Activated CD8-positive, alpha-beta memory T cell treated with anti-CD3 and anti-CD28 coated beads, Interleukin-2, amount 50 U/mL, for 24 hours (primary cell): ENCODE results near the gene CCR1.

Experiments used
- DNase-seq: peaks from one replicate; pipeline ENCODE4 v3.0.0-alpha.2; 2020; ENCODE audit errors: extremely low read depth

CCR1 gene

DNA sequence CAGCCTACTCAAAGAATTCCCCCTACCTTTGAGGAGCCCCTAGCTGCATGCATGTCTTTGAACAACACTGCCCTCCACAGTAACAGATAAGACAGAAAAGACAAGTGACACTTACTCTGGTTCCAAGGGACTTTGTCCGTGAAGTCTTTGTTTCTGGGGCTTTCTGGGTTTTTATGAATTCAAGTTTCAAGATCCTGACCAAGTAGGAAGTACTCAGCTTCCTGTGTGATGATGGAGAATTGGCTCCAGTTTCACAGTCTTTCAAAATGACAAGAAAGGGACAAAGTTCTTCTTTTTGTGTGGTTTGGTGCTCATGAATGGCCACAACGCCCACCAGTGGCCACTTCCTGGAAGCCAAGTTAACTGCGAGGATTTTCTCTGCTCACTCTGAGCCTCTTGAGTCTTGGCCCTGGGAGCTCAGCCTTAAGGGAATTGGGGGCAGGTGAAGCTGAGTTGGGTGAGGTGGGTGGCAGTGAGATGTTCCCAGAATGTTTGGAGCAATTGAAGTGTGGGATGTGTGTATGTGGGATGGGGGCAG lies at the start of gene CCR1:
Gene CCR1, minus strand, starts transcription at position 147 of the 538 bp plus-strand sequence. CDS start 4,000 bp downstream, outside the sequence.
- DNase-seq, result peak; percentile 18

DNA sequence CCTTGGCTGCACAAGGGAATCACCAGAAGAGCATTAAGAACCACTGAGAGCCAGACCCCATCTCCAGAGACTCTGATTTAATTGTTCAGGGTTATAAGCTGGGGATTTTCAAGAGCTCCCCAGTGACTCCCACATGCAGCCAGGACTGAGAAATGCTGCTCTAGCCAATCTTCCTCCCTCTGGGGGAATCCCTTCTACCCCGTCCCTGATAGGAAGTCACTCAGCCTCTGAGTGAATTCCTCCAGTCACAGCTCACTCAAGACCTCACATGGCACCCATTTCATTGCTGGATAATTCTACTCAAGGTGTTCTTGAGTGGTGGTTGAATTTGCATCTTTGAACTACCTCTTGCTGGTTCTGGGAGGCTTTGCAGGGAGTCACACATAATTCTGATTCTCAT lies 44.9 kb upstream of the CCR1 start:
- DNase-seq, result no peak

DNA sequence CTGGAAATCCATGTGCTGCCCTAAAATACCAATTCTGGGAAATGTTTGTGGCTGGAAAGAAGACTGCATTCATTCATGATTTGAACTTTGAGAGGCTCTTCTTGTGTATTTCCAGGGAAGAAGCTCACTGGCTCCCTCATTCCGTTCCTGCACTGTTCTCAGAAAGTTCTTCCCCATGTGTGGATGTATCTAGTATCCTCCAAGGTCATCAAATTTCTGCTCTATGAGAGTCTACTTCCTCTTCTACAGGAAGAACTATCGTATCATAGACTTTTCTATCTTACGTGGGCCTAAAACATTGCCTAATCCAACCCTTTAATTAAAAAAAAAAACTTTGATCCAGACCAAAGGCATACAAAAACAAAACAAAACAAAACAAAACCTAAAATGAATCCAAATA lies 37.0 kb upstream of the CCR1 start:
- no peak for DNase-seq

DNA sequence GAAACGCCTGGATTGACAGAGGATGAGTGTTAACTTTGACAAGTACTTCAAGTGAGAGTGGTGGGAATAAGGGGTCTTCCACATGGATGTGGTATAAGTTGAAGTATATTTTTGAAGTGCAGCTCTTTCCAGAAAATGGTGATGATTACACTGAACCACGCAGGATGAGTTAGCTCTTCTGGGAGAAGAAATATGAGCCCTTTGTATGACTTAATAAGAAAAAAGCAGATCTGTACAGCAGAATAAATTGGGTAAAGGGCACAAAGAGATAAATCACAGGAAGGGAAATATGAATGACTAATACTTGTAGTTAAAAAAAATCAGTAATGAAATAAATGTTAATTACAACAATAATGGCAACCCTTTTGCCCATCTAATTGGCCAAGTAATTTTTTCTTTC lies 35.4 kb upstream of the CCR1 start:
- DNase-seq, result no peak

DNA sequence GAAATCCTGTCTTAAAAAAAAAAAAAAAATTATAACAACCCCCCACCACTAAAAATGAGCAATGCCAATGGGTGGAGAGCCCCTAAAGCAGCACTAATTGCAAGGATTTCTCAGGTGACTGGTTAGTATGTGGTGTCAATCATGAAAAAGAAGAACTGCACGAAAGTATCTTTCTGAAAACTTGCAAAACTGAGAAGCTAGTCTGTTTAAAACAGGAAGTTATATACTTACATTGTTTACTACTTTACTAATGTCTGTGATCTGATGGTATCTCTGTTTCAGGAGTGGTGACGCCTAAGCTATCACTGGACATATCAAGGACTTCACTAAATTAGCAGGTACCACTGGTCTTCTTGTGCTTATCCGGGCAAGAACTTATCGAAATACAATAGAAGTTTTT lies 34.0 kb upstream of the CCR1 start, which contains the start of gene CCR3:
Gene CCR3, plus strand, starts transcription at position 341 of the 400 bp plus-strand sequence. CDS start 22,699 bp downstream, outside the sequence.
- no peak for DNase-seq

DNA sequence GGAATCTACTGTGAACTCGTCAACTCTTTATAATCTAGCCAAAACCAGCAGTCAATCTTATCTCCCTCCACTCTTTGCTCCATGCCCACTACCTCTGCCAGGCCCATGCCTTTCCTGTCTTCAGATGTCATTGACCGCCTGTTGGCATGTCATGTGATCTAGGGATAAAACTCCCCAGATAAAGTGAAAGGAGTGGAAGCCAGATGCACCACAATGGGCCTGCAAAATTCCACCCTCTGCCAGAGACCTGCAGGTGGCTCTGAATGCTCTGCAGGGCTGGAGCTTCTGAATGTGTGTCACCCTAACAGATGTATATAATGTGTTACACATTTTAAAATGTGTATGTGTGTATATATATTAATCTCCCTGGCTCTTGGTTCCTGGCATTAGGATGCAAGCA lies 31.8 kb upstream of the CCR1 start:
- DNase-seq, result no peak

DNA sequence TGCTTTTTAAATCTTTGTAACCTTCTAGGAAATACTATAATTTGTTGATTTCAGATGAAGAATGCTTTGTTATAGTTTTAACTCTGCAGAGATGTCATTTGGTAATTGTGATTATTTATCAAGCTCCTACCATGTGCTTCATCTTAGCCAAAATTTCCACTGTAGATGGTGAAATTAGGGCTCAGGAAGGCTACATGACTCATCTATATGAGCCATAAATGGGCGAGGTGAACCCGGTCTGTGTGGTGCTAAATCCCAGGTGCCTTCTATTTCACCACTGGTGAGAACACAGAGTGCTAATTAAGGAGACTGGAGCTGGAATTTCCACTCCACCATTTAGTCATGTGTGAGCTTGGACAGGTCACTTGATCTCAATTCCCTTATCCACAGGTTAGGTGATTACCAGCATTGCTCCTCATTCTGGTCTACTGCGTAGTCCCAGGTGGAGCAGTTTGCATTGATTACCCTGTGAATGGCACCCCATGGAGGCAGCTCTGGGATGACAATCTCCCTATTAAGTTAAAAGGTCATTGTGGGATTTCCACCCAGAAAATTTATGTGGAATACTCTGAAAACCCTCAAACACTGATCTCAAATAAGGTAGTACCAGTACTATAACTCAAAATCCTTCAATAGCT lies 31.3 kb upstream of the CCR1 start:
- no peak for DNase-seq

DNA sequence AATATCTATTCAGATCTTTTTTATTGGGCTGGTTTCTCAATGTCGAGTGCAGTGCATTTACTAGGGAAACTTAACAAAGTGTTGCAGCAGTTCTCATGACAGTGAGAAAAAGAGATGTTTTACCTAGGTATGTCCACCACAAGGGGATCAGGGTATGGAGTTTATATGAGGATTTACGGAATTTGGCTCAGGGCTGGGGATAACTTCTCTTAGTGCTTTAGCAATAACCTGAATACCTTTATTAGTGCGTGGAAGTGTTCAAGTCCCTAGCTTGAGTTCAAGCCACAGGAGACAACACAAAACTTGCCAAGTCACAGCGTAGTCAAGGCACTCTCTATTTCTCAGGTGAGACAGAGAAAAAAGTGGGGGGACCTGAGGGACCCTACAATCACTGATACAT lies 30.3 kb upstream of the CCR1 start:
- no peak for DNase-seq

DNA sequence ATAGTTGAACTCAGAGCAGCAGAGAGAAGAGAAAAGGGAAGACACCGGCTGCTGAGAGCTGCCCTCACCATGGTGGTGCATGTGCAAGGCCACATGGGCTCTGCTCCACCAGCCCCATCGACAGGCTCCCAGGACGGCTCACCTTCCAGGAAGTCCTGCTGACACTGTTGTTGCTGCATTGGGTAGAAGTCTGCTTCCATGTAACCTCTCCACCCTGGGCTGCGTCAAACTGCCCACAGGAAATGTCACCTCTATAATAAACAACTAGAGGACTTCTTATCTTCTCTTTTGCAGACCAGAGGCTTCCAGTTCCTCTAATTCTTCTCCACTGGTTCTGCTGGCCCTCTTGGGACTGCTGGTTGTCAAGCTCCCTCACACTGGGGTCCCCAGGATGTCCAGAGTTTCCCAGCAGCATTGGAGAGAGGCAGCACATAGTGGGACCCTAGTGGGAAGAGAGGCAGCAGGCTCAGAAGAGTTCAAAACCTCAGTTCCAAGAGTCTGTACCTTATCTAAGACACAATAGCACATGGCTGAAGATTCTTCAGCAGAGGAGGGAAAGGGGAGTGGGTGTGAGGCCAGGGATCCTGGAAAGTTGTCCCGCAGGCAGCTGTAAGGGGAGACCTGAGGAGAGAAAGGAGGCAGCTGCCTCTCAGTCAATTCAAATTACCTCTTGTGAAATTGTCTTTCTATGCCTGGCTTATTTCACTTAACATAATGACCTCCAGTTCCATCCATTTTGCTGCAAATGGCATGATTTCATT lies 28.4 kb upstream of the CCR1 start:
- DNase-seq, result no peak

DNA sequence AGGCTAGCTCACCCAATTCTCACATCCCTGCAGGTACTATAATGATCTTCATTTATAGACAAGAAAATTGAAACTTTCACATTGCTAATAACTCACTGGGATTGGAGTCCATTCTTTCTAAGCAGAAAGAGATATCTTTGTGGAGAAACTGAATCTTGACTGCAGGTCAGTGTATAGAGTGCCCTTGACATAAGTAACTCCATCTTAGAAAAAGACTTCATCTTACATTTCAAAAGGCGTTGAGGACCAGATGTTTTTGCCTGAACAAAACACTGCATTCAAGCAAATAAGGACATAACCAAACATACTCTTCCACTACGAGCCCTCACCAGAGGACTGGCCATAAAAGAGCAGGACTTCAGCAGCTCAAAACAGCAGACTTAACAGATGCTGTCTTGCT lies 27.3 kb upstream of the CCR1 start:
- DNase-seq, result no peak

DNA sequence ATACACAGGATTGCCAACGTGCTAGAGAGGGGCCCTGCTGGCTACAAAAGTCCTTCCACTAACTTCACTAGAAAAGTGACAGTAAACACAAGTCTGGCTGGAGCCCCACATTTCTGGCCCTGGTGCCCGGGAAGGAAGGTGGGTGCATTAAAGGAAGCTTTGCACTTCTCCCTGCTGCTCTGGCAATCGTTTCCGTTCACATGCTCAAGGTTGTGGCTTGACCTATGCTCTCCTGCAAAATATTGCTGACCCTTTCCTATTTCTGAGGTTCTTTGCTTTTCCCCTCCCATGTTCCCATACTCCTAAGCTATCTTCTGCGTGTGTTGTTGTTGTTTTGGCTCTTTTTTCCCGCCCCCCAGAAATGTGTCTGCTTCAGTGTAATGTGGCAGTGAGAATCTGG lies 25.1 kb upstream of the CCR1 start:
- no peak for DNase-seq

DNA sequence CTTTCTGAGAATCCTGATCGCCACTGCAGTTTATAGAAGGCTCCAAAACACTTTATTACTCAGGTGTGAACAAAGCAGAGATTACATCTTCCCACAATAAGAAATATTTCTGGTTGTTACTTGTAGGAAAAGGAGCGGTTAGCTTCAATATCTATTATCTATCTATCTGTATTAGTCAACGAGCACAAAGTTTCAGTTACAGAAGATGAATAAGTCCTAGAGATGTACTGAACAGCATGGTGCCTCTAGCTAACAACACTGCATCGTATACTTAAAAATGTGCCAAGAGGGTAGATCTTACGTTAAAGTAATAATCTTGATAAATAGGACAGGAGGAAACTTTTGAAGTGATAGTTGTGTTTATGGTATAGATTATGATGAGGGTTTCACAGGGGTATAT lies 23.2 kb upstream of the CCR1 start:
- DNase-seq, result no peak

DNA sequence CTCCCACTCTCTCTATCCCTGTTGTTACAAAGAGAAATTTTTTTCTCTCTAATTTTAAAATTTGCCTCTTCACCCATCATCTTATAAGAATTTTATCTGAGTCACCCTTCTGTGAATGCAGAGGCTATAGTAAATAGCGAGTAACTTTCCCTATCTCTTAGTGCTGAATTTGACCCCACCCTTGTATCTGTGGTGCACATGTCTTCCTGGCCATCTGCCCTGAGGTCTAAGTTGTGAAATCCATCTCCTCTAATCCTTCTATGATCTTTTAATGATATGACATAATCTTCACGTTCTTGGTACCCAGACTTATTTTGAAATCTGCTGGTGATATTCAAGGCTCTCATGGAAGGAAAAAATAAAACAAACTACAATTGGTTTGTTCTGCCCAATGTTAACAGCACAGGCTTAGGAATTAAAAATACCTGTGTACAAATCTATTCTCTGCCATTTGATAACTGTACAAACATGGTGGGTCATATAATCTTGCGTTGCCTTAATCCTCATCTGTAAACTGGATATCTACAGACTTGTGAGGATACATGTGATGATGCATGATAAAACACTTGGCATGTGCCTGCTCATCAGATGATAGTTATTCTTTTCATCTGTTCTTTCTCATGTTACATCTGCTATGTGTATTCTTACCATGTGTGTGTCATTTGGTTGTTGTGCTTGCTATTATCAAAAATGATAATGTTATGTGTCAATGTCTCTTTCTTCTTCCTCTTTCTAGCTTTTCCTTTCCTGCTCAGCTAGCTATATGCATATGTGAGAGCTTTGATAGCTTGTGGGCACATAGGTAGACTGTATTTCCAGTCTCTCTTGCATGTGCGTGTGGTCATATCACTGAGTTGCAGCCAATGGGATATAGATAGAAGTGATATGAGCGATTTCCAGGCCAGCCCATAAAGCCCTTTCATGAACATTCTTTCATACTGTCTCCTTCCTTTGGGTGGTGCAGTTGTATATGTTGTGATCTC lies 20.4 kb upstream of the CCR1 start:
- DNase-seq, result no peak

DNA sequence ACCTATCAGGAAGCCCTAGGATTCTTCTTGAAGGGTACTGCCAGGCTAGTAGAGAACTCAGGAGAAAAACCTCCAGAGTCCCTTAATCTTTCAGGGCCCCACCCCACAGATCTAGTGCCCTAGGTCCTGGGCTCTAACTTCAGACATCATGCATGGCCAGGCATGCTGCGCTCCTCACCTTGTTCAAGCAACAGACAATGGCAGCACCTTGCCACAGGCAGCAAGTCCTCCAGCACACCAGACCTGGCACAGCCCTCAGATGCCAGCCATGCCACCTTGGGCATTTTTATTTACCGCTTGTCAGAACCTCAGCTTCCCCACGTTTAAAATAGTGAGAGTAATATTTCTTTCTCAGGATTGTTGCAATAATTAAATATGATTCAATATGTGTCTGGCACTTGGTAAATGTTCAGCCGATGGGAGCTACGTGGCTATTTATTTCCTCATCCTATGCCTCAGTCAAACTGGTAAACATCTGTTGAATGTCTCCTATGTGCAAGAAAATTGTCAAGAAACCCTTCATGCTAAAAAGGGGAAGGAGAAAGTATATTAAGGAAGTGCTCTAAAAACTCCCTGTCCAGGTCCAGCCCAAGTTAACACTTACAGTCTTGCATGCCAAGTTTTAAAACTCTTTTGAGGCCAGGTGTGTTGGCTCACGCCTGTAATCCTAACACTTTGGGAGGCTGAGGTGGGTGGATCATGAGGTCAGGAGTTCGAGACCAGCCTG lies 14.5 kb upstream of the CCR1 start:
- DNase-seq, result no peak

DNA sequence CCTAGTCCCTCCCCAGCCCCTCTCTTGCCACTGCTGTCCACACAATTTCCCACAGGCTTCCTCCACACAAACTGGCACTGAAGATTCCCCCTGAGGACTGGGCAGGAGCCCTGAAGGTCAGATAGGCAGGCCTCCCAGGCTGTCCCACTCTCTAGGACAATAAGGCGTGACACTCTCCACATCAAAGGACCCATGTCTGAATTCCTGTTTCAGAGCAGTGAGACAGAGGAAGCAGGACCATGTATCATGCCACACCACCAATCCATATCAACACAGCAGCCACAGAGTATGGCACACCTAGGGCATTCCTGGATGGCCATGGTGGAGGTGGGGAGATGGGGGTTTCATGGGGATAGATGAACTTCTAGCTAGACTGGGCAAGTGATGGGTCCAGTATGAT lies 13.8 kb upstream of the CCR1 start:
- DNase-seq, result no peak

DNA sequence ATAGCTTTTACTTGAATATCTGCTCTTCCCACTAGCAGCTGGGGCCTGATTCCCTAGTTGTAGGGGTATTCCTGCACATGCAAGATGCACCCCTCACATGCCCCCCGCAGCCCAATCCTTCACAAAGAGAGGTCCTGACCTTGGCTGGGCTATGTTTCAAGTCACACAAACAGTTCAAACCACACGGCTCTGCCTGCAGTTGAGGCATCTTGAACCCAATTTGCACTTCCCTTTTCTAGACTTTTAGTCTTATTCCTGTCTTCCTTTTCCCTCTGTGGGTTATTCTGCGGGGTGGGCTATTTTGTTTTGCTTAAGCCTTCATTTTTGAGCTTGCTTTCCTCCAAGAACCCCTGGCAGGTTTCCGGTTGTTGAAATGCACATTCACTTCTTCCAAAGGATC lies 13.3 kb upstream of the CCR1 start:
- no peak for DNase-seq

DNA sequence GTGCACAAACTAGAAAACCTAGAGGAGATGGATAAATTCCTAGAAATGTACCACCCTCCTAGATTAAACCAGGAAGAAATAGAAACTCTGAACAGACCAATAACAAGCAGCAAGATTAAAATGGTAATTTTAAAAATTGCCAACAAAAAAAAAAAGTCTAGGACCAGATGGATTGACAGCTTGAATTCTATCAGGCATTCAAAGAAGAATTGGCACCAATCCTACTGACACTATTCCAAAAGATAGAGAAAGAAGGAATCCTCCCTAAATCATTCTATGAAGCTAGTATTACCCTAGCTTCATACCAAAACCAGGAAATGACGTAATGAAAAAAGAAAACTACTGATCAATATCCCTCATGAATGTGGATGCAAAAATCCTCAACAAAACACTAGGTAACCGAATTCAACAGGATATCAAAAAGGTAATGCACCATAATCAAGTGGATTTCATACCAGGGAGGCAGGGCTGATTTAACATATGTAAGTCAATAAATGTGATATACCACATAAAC lies 10.1 kb upstream of the CCR1 start:
- no peak for DNase-seq

DNA sequence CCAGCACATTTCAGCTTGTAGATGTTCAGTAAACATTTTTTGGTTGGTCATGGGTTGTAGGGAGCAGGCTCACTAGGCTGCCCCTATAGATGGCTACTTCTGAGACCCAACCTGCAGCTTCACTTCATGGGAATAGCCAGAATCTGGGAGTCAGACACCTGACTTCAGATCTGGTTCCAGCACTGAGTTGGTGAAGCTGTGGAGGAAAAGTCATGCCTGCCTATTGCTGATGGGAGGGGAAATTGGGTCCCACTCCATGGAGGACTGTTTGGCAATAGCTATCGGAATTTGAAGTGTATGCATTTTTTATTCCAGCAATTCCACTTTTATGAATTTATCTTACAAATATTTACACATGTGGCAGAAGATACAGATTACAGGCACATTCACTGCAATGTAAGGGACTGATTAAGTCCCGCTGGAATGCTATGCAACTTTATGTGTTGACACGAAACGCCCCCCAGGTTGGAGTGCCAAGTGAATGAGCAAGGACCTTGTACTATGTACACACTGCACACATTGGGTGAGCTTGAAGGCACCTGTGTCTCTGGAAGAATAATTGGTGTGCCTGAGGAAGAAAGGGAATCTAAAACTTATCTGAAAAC lies 7.8 kb upstream of the CCR1 start:
- DNase-seq, result no peak

DNA sequence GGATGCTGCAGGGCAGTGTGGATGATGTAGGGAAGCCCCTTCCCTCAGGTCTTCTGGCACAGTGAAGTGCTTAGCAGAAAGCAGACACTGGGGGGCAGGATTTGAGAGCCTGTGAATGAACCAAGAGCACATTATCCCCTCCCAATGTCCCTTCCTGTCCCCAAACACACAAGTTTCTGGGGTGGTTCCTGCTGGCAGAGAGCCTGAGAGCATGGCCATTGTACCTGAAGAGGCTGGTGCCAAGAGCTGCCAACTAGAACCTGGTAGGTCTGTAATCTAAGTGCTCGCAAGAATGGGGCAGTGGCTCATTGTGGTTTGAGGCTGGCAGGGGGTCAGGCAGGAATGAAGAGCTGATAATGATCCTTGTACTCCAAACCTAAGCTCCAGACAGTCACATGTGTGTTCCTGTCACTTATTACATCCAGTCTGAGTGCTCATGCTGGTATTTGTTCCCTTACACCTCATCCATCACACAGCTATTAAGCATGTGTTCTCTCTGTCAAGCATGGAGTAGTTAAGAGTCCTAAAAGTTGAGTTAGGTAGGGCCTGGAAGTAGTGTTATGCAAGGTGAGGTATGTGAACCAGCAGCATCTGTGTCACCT lies 6.7 kb upstream of the CCR1 start:
- no peak for DNase-seq

DNA sequence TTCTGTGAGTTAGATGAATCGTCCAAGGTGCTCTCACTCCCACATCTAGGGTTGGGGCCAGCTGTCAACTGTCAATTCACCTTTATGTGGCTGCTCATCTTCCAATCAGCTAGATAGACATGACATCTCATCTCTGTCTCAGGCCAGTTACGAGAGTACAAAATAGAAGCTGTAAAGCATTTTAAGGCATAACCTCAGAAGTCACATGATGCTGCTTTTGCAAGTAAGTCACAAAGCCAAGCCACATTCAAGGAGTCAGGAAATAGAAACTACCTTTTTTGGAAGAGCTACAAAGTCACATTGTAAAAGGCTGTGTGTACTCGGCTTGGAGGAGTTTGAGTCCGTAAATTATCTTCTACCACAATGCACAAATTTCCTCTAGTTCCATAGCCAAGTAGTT lies 5.1 kb upstream of the CCR1 start:
- DNase-seq, result no peak
